Measurements from ENCODE around the gene WNT9B.
"Not testable (repeated sequence)": the region's sequence is repeated elsewhere in the genome, so short reads cannot be mapped to it uniquely, and the experiment has no call there.

Gene WNT9B

DNA sequence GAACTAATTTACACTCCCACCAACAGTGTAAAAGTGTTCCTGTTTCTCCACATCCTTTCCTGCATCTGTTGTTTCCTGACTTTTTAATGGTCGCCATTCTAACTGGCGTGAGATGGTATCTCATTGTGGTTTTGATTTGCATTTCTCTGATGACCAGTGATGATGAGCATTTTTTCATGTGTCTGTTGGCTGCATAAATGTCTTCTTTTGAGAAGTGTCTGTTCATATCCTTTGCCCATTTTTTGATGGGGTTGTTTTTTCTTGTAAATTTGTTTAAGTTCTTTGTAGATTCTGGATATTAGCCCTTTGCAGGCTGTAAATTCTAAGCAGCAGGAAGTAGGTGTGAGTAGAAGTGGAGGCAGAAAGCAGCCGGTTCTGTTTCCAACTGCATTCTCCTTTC is 10.8 kb upstream of the WNT9B start:
- peaks cover 35% of the 10 kb centered on the region for H3K27me3 ChIP-seq (ENCODE audit: control insufficient read depth, insufficient read depth, low read length)
- not testable (repeated sequence) for H3K9me3 ChIP-seq (replicated peaks; ENCODE audit: low read length); H3K4me1 ChIP-seq (ENCODE audit: control insufficient read depth, insufficient read depth, low read length); H3K36me3 ChIP-seq (ENCODE audit: insufficient read depth, low read length); H3K9ac ChIP-seq (ENCODE audit: low read depth, low read length); H3K4me3 ChIP-seq (ENCODE audit: low read length); H3K4me2 ChIP-seq (ENCODE audit: low read length)

DNA sequence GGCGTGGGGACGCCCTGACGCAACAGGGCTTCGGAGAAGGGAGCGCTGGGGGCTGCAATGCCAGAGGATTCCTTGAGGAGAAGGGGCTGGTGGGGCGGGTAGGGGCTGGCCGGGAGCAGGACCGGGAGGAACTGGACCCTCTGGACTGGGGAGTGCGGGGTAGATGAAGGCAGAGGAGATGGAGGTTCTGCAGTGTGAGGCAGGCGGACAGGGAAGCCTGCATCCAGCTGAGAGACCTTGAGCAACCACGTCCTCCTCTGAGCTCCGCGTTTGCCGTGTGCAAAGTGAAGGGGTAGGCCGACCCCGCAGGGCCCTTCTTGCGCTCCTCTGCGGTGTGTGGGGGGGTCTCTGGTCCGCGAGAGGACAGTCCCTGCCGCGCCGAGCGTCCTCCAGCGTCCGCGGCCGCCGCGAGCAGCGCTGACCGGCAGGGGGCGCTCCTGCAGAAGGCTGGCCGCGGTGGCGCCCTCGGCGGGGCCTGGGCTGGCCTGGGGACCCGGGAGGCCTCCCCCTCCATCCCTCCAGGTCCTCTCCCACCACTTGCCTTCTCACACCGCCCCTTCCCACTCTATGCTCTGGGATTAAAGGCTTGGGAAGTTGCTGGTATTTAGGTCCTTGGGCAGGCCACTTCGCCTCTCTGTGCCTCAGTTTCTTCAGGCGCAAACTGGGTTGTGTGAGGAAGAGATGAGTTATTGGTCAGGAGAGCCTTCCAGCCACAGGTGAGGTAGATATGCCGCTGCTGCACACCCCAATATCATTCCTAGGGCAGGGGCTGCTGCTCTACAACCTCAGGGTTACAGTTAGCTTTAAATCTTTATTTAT is 9.6 kb upstream of the WNT9B start:
- no peak overlapping the region for H3K9ac ChIP-seq (ENCODE audit: low read depth, low read length)
- peak overlapping the region; percentile 27 for H3K4me3 ChIP-seq (ENCODE audit: low read length)
- H3K36me3 ChIP-seq (ENCODE audit: insufficient read depth, low read length), result no peaks in the 10 kb centered on the region
- peaks cover 3% of the 10 kb centered on the region for H3K9me3 ChIP-seq (replicated peaks; ENCODE audit: low read length)
- H3K4me2 ChIP-seq (ENCODE audit: low read length), result peak overlapping the region; percentile 65
- H3K27me3 ChIP-seq (ENCODE audit: control insufficient read depth, insufficient read depth, low read length), result peaks cover 41% of the 10 kb centered on the region
- H3K4me1 ChIP-seq (ENCODE audit: control insufficient read depth, insufficient read depth, low read length), result no peaks in the 10 kb centered on the region

- no peak overlapping the region for H3K4me3 ChIP-seq (ENCODE audit: low read length)
- H3K9me3 ChIP-seq (replicated peaks; ENCODE audit: low read length), result peaks cover 3% of the 10 kb centered on the region
- H3K36me3 ChIP-seq (ENCODE audit: insufficient read depth, low read length), result no peaks in the 10 kb centered on the region
- no peaks in the 10 kb centered on the region for H3K4me1 ChIP-seq (ENCODE audit: control insufficient read depth, insufficient read depth, low read length)
- no peak overlapping the region for H3K9ac ChIP-seq (ENCODE audit: low read depth, low read length)
- peaks cover 44% of the 10 kb centered on the region for H3K27me3 ChIP-seq (ENCODE audit: control insufficient read depth, insufficient read depth, low read length)
- H3K4me2 ChIP-seq (ENCODE audit: low read length), result no peak overlapping the region
These were observed 8.5 kb upstream of the WNT9B start for GRCh38 chr17:46842835-46843234.

GRCh38 chr17:46847204-46848191 is 3.9 kb upstream of the WNT9B start:
- Histone ChIP-seq H3K4me1 (ENCODE audit: control insufficient read depth, insufficient read depth, low read length) (peaks cover 5% of the 10 kb centered on the region), H3K4me3 (ENCODE audit: low read length) (no peak overlapping the region), H3K36me3 (ENCODE audit: insufficient read depth, low read length) (no peaks in the 10 kb centered on the region), H3K9ac (ENCODE audit: low read depth, low read length) (no peak overlapping the region), H3K9me3 (replicated peaks; ENCODE audit: low read length) (peaks cover 3% of the 10 kb centered on the region), H3K4me2 (ENCODE audit: low read length) (no peak overlapping the region), H3K27me3 (ENCODE audit: control insufficient read depth, insufficient read depth, low read length) (peaks cover 70% of the 10 kb centered on the region)

- Histone ChIP-seq H3K4me3 (ENCODE audit: low read length) (no peak overlapping the region), H3K4me1 (ENCODE audit: control insufficient read depth, insufficient read depth, low read length) (peaks cover 5% of the 10 kb centered on the region), H3K4me2 (ENCODE audit: low read length) (no peak overlapping the region), H3K36me3 (ENCODE audit: insufficient read depth, low read length) (no peaks in the 10 kb centered on the region), H3K27me3 (ENCODE audit: control insufficient read depth, insufficient read depth, low read length) (peaks cover 77% of the 10 kb centered on the region), H3K9ac (ENCODE audit: low read depth, low read length) (no peak overlapping the region), H3K9me3 (replicated peaks; ENCODE audit: low read length) (no peaks in the 10 kb centered on the region)
These were observed 2.8 kb upstream of the WNT9B start for GRCh38 chr17:46848534-46848933.

- no peaks in the 10 kb centered on the region for H3K9me3 ChIP-seq (replicated peaks; ENCODE audit: low read length)
- no peak overlapping the region for H3K4me3 ChIP-seq (ENCODE audit: low read length)
- H3K27me3 ChIP-seq (ENCODE audit: control insufficient read depth, insufficient read depth, low read length), result peaks cover 86% of the 10 kb centered on the region
- peaks cover 5% of the 10 kb centered on the region for H3K4me1 ChIP-seq (ENCODE audit: control insufficient read depth, insufficient read depth, low read length)
- H3K4me2 ChIP-seq (ENCODE audit: low read length), result no peak overlapping the region
- no peak overlapping the region for H3K9ac ChIP-seq (ENCODE audit: low read depth, low read length)
- H3K36me3 ChIP-seq (ENCODE audit: insufficient read depth, low read length), result no peaks in the 10 kb centered on the region
These were observed 725 bp upstream of the WNT9B start for GRCh38 chr17:46850688-46851028.

DNA sequence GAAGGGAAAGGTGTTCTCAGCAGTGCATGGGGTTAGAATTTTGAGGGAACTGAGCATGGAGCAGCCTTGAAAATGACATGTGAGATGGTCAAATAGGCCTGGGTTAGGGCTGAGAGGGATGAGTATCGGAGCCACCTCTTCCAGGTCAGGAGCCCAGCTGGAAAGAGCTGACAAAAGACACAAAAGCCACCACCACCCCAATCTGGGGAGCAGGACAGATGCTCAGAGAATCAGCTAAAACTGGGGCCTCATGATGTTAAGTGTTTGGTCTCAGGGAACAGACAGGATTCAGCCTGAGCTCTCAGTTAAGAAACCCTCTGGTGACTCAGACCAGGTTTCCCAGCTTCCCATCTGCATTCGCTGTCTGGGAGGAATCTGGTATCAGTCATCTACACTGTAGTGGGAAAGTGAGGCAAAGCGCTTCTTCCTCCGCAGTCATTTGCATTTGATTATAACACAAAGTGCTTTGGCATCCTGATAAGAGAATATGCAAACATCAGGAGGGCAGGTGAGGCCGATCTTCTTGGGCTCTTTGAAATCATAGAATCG is 2.6 kb downstream of the WNT9B start:
- peaks cover 66% of the 10 kb centered on the region for H3K27me3 ChIP-seq (ENCODE audit: control insufficient read depth, insufficient read depth, low read length)
- no peak overlapping the region for H3K4me3 ChIP-seq (ENCODE audit: low read length)
- no peak overlapping the region for H3K4me2 ChIP-seq (ENCODE audit: low read length)
- H3K36me3 ChIP-seq (ENCODE audit: insufficient read depth, low read length), result no peaks in the 10 kb centered on the region
- no peaks in the 10 kb centered on the region for H3K9me3 ChIP-seq (replicated peaks; ENCODE audit: low read length)
- no peak overlapping the region for H3K9ac ChIP-seq (ENCODE audit: low read depth, low read length)
- H3K4me1 ChIP-seq (ENCODE audit: control insufficient read depth, insufficient read depth, low read length), result peaks cover 5% of the 10 kb centered on the region

- H3K36me3 ChIP-seq (ENCODE audit: insufficient read depth, low read length), result no peaks in the 10 kb centered on the region
- peaks cover 64% of the 10 kb centered on the region for H3K27me3 ChIP-seq (ENCODE audit: control insufficient read depth, insufficient read depth, low read length)
- H3K4me1 ChIP-seq (ENCODE audit: control insufficient read depth, insufficient read depth, low read length), result peaks cover 5% of the 10 kb centered on the region
- H3K9me3 ChIP-seq (replicated peaks; ENCODE audit: low read length), result no peaks in the 10 kb centered on the region
- H3K4me3 ChIP-seq (ENCODE audit: low read length), result no peak overlapping the region
- no peak overlapping the region for H3K4me2 ChIP-seq (ENCODE audit: low read length)
- H3K9ac ChIP-seq (ENCODE audit: low read depth, low read length), result no peak overlapping the region
These were observed 3.1 kb downstream of the WNT9B start for GRCh38 chr17:46854515-46854914.

GRCh38 chr17:46854948-46855347 is 3.6 kb downstream of the WNT9B start:
- H3K9me3 ChIP-seq (replicated peaks; ENCODE audit: low read length), result no peaks in the 10 kb centered on the region
- H3K9ac ChIP-seq (ENCODE audit: low read depth, low read length), result no peak overlapping the region
- H3K4me2 ChIP-seq (ENCODE audit: low read length), result no peak overlapping the region
- H3K4me1 ChIP-seq (ENCODE audit: control insufficient read depth, insufficient read depth, low read length), result peaks cover 5% of the 10 kb centered on the region
- H3K4me3 ChIP-seq (ENCODE audit: low read length), result no peak overlapping the region
- peaks cover 62% of the 10 kb centered on the region for H3K27me3 ChIP-seq (ENCODE audit: control insufficient read depth, insufficient read depth, low read length)
- no peaks in the 10 kb centered on the region for H3K36me3 ChIP-seq (ENCODE audit: insufficient read depth, low read length)

- Histone ChIP-seq H3K4me2 (ENCODE audit: low read length) (no peak overlapping the region), H3K4me1 (ENCODE audit: control insufficient read depth, insufficient read depth, low read length) (no peaks in the 10 kb centered on the region), H3K9me3 (replicated peaks; ENCODE audit: low read length) (no peaks in the 10 kb centered on the region), H3K36me3 (ENCODE audit: insufficient read depth, low read length) (no peaks in the 10 kb centered on the region), H3K9ac (ENCODE audit: low read depth, low read length) (no peak overlapping the region), H3K4me3 (ENCODE audit: low read length) (no peak overlapping the region), H3K27me3 (ENCODE audit: control insufficient read depth, insufficient read depth, low read length) (peaks cover 46% of the 10 kb centered on the region)
These were observed 6.2 kb downstream of the WNT9B start for GRCh38 chr17:46857600-46857999.

GRCh38 chr17:46859996-46860395 is 8.6 kb downstream of the WNT9B start:
- H3K4me3 ChIP-seq (ENCODE audit: low read length), result no peak overlapping the region
- peaks cover 43% of the 10 kb centered on the region for H3K27me3 ChIP-seq (ENCODE audit: control insufficient read depth, insufficient read depth, low read length)

More at GRCh38 chr17:46859996-46860395, 8.6 kb downstream of the WNT9B start:
- Histone ChIP-seq H3K9ac (ENCODE audit: low read depth, low read length) (no peak overlapping the region), H3K4me2 (ENCODE audit: low read length) (no peak overlapping the region), H3K4me1 (ENCODE audit: control insufficient read depth, insufficient read depth, low read length) (no peaks in the 10 kb centered on the region), H3K9me3 (replicated peaks; ENCODE audit: low read length) (no peaks in the 10 kb centered on the region), H3K36me3 (ENCODE audit: insufficient read depth, low read length) (no peaks in the 10 kb centered on the region)
